Measurements from ENCODE around the gene ASIC4.

DNA sequence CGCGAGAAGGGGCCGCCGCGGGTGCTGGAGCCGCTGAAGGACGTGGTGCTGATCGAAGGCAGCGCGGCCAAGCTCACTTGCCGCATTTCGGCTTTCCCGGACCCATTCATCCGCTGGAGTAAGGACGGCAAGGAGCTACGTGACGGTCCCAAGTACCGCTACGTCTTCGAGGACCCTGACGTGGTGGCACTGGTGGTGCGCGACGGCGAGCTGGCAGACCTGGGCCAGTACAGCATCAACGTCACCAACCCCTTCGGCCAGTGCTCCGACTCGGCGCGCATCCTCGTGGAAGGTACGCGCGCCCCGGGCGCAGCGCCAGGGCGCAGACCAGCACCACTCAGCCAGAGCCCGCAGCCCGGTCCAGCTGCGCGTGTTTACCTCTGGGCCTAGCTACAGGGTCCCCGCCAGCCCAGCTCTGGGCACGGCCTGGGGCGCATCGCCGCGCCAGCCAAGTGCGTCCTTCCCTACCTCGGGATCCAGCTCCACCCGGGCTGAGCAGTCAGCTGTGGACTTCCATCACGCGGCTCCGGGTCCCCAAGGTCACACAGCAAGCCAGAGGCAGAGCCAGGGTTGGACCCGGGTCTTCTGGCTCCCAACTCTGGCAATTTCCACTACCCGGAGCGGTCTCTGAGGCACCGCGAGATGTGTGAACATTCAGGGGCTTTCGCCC, 17.3 kb upstream of the ASIC4 start:
- no peak for TF ChIP-seq POLR2A (IDR thresholded peaks at IDR 0.05)
- TF ChIP-seq, protein P1, sequence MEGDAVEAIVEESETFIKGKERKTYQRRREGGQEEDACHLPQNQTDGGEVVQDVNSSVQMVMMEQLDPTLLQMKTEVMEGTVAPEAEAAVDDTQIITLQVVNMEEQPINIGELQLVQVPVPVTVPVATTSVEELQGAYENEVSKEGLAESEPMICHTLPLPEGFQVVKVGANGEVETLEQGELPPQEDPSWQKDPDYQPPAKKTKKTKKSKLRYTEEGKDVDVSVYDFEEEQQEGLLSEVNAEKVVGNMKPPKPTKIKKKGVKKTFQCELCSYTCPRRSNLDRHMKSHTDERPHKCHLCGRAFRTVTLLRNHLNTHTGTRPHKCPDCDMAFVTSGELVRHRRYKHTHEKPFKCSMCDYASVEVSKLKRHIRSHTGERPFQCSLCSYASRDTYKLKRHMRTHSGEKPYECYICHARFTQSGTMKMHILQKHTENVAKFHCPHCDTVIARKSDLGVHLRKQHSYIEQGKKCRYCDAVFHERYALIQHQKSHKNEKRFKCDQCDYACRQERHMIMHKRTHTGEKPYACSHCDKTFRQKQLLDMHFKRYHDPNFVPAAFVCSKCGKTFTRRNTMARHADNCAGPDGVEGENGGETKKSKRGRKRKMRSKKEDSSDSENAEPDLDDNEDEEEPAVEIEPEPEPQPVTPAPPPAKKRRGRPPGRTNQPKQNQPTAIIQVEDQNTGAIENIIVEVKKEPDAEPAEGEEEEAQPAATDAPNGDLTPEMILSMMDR (IDR thresholded peaks at IDR 0.05): no peak
